ENCODE measurements around the gene SLC26A1. TPM values are rescaled to one million over a fixed set of nuclear protein-coding genes. Genes with fewer than 3 reads are reported as not detected.

The SLC26A1 gene
- total and polyA plus RNA-seq, 2 of the 13 experiments (the other 11 are each of a cell fraction or from before 2014, with no cell fraction given), result 5.4 to 22.9 TPM

DNA sequence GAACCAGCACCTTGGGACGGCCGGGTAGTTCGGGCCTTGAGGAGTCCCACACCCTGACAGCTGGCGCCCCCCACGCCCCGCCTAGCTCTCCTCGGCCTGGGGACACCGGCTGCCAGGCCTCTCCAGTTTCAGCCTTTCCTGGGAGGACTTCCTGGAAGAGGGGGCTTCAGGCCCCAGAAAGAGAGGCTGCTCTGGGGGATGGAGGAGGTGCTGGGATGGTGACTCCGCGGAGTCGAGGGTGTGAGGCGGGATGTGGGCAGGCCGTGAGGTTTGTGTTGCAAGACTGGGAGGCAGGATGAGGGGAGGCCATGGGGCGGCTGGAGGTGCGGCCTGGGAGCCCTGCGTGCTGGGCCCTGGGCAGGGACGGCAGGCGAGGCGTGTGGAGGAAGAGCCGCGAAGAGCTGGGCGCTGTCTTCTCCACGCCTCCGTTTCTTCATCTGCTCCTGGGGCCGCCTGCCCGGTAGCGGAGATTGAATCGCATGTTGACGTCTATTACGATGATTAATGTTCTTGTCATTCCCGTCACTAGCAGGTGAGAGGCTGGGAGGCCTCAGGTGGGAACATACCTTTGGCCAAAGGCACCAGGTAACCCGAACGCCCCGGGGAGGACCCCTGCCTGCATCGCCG is 17.3 kb upstream of the SLC26A1 start (continued):
- TF ChIP-seq ETV6 (CRISPR knock-in tag; conservative IDR thresholded peaks at IDR 0.05) (no peak), KLF15 (CRISPR knock-in tag; IDR thresholded peaks at IDR 0.05; ENCODE audit: borderline replicate concordance) (no peak), ERF (CRISPR knock-in tag; IDR thresholded peaks at IDR 0.05) (no peak; the same call in 1 of the 2 replicates), TMF1 (CRISPR knock-in tag; IDR thresholded peaks at IDR 0.05; ENCODE audit: low read depth) (no peak), CTCF (CRISPR knock-in tag; IDR thresholded peaks at IDR 0.05) (0 out of 2 replicates have a peak, but pooled peaks have one; percentile 9), YEATS4 (CRISPR knock-in tag; IDR thresholded peaks at IDR 0.05; ENCODE audit: borderline replicate concordance) (no peak), ZNF761 (CRISPR knock-in tag; conservative IDR thresholded peaks at IDR 0.05) (no peak), ZNF572 (CRISPR knock-in tag; IDR thresholded peaks at IDR 0.05) (no peak), MXD4 (CRISPR knock-in tag; IDR thresholded peaks at IDR 0.05) (no peak), ZBTB43 (CRISPR knock-in tag; conservative IDR thresholded peaks at IDR 0.05) (no peak), EED (CRISPR knock-in tag; IDR thresholded peaks at IDR 0.05) (peak; percentile 38; the same call in 1 of the 2 replicates), RBFOX2 (IDR thresholded peaks at IDR 0.05; ENCODE audit: low read depth, low read length) (no peak), ZNF569 (CRISPR knock-in tag; IDR thresholded peaks at IDR 0.05; ENCODE audit: borderline replicate concordance) (no peak), SMARCC2 (IDR thresholded peaks at IDR 0.05) (no peak), HOXA3 (CRISPR knock-in tag; IDR thresholded peaks at IDR 0.05) (no peak), NFKB2 (CRISPR knock-in tag; IDR thresholded peaks at IDR 0.05; ENCODE audit: borderline replicate concordance) (no peak), TBL1XR1 (IDR thresholded peaks at IDR 0.05; ENCODE audit: borderline replicate concordance, low read length, partially characterized antibody) (no peak), ZNF160 (CRISPR knock-in tag; IDR thresholded peaks at IDR 0.05) (0 out of 2 replicates have a peak, but pooled peaks have one; percentile 16), ZMYM3 (CRISPR knock-in tag; IDR thresholded peaks at IDR 0.05) (0 out of 2 replicates have a peak, but pooled peaks have one; percentile 25)
- TF ChIP-seq, protein P1, sequence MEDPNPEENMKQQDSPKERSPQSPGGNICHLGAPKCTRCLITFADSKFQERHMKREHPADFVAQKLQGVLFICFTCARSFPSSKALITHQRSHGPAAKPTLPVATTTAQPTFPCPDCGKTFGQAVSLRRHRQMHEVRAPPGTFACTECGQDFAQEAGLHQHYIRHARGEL (CRISPR knock-in tag; IDR thresholded peaks at IDR 0.05), result no peak
- TF ChIP-seq, protein P2, sequence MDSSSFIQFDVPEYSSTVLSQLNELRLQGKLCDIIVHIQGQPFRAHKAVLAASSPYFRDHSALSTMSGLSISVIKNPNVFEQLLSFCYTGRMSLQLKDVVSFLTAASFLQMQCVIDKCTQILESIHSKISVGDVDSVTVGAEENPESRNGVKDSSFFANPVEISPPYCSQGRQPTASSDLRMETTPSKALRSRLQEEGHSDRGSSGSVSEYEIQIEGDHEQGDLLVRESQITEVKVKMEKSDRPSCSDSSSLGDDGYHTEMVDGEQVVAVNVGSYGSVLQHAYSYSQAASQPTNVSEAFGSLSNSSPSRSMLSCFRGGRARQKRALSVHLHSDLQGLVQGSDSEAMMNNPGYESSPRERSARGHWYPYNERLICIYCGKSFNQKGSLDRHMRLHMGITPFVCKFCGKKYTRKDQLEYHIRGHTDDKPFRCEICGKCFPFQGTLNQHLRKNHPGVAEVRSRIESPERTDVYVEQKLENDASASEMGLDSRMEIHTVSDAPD (CRISPR knock-in tag; IDR thresholded peaks at IDR 0.05), result no peak
- TF ChIP-seq, protein P3, sequence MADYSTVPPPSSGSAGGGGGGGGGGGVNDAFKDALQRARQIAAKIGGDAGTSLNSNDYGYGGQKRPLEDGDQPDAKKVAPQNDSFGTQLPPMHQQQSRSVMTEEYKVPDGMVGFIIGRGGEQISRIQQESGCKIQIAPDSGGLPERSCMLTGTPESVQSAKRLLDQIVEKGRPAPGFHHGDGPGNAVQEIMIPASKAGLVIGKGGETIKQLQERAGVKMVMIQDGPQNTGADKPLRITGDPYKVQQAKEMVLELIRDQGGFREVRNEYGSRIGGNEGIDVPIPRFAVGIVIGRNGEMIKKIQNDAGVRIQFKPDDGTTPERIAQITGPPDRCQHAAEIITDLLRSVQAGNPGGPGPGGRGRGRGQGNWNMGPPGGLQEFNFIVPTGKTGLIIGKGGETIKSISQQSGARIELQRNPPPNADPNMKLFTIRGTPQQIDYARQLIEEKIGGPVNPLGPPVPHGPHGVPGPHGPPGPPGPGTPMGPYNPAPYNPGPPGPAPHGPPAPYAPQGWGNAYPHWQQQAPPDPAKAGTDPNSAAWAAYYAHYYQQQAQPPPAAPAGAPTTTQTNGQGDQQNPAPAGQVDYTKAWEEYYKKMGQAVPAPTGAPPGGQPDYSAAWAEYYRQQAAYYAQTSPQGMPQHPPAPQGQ (CRISPR knock-in tag; IDR thresholded peaks at IDR 0.05; ENCODE audit: borderline replicate concordance), result no peak
- TF ChIP-seq, protein P4, sequence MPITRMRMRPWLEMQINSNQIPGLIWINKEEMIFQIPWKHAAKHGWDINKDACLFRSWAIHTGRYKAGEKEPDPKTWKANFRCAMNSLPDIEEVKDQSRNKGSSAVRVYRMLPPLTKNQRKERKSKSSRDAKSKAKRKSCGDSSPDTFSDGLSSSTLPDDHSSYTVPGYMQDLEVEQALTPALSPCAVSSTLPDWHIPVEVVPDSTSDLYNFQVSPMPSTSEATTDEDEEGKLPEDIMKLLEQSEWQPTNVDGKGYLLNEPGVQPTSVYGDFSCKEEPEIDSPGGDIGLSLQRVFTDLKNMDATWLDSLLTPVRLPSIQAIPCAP (CRISPR knock-in tag; IDR thresholded peaks at IDR 0.05; ENCODE audit: low read depth), result no peak

All from HepG2 (cell line).